Caco-2 (cell line): Measurements from ENCODE around the gene RBM5. TPM values are rescaled to one million over a fixed set of nuclear protein-coding genes. Genes with fewer than 3 reads are reported as not detected.

Experiments used
- BruUV-seq: library from RNA; stranded (reverse); fragments of 400-500 nt; replicated peaks from 2 replicates; lab custom pipeline; 2021; lab: Mats Ljungman, UMichigan
- CTCF ChIA-PET: fragments of 300-600 bp; sonication (Branson Sonifier 250); formaldehyde crosslinking; loops from one replicate; lab custom pipeline; 2022; ENCODE audit warnings: antibody characterized with exemption; lab: Charles Lee
- POLR2A ChIA-PET: fragments of 300-600 bp; sonication (Branson Sonifier 250); formaldehyde crosslinking; loops from one replicate; lab custom pipeline; 2022; ENCODE audit warnings: antibody characterized with exemption; lab: Charles Lee
- DNase-seq, 2 experiments: peaks; one replicate each; pipeline versions ENCODE4 v3.0.0 to v3.0.0-alpha.2; 2020 to 2022
- H3K27me3 ChIP-seq: replicated peaks from 2 replicates; pipeline ENCODE4 v1.6.0; 2011; ENCODE audit warnings: low read length; ENCODE audit not compliant: control insufficient read depth, insufficient read depth
- H3K36me3 ChIP-seq: 2 replicates; pipeline ENCODE4 v1.5.1; 2011; ENCODE audit warnings: low read length; ENCODE audit not compliant: control insufficient read depth, insufficient read depth
- H3K4me1 ChIP-seq: fragments of 250-450 bp; sonication (Bioruptor Pico); 2 replicates; pipeline ENCODE4 v1.5.1; 2020; ENCODE audit warnings: mild to moderate bottlenecking
- H3K4me3 ChIP-seq: 2 replicates; pipeline ENCODE4 v1.5.1; 2011; ENCODE audit warnings: low read depth, mild to moderate bottlenecking, control low read depth, low read length
- H3K9me3 ChIP-seq: fragments of 250-450 bp; sonication (Bioruptor Pico); 2 replicates; pipeline ENCODE4 v1.5.1; 2020; ENCODE audit warnings: mild to moderate bottlenecking, moderate library complexity
- H3K27ac Mint-ChIP-seq: one replicate; pipeline ENCODE4 v1.8.0; 2022; ENCODE audit warnings: mixed read lengths; ENCODE audit not compliant: unreplicated experiment
- H3K27me3 Mint-ChIP-seq: one replicate; pipeline ENCODE4 v1.8.0; 2022; ENCODE audit warnings: mixed read lengths; ENCODE audit not compliant: insufficient read depth, unreplicated experiment
- H3K36me3 Mint-ChIP-seq: one replicate; pipeline ENCODE4 v1.8.0; 2022; ENCODE audit warnings: mild to moderate bottlenecking, mixed read lengths; ENCODE audit not compliant: insufficient read depth, unreplicated experiment
- H3K4me1 Mint-ChIP-seq: one replicate; pipeline ENCODE4 v1.8.0; 2022; ENCODE audit warnings: low read depth, mixed read lengths; ENCODE audit not compliant: unreplicated experiment
- H3K4me3 Mint-ChIP-seq: one replicate; pipeline ENCODE4 v1.8.0; 2022; ENCODE audit warnings: mild to moderate bottlenecking, moderate library complexity, mixed read lengths; ENCODE audit not compliant: unreplicated experiment
- H3K9me3 Mint-ChIP-seq: one replicate; pipeline ENCODE4 v1.8.0; 2022; ENCODE audit warnings: mixed read lengths; ENCODE audit not compliant: unreplicated experiment
- CTCF ChIP-seq, 2 experiments: fragments of 200-600 bp in 1 of 2; IDR thresholded peaks; 1 replicate in 1 of 2; 2 replicates in 1 of 2; pipeline versions ENCODE4 v1.5.1 to v1.8.0; 2011 to 2022; ENCODE audit warnings: antibody characterized with exemption in 1 of 2, control low read depth in 1 of 2, inconsistent platforms in 1 of 2, low read depth in 1 of 2, low read length in 1 of 2, mild to moderate bottlenecking in 1 of 2, moderate library complexity in 1 of 2; ENCODE audit not compliant: insufficient read depth in 1 of 2, severe bottlenecking in 1 of 2, unreplicated experiment in 1 of 2
- intact Hi-C: fragments of 100-400 bp; cut with micrococcal nuclease; formaldehyde crosslinking; loops from one replicate; pipeline ENCODE4 v1.10.0; 2022; ENCODE audit not compliant: unreplicated experiment
- total RNA-seq: library from RNA; stranded (reverse); gene quantifications from 2 replicates; pipeline ENCODE4 v1.2.3, GENCODE V29; 2022

RBM5 gene
- total RNA-seq, 1 experiment from 2014 or later: 145 TPM

DNA sequence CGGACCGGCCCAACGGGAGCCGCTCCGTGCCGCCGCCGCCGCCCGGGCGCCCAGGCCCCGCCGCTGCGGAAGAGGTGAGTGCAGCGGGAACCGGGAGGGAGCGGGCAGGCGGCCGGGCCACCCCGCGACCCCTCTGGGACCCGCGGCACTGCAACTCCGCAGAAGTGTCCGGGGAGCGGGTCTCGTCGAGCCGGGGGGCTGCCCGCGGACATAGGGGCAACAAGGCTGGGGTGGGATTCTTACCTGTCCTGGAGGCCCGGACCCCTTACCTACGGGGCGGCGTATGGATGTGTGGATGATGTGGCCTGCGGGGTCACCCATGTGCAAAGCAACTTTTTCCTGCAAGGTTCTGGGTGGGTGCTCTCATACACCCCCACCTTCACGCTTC lies 66.8 kb downstream of the RBM5 start:
- Histone ChIP-seq H3K4me3 (peak overlapping the region; percentile 70), H3K9me3 (no peaks in the 10 kb centered on the region), H3K4me1 (peaks cover 25% of the 10 kb centered on the region), H3K27me3 (no peaks in the 10 kb centered on the region), H3K36me3 (no peaks in the 10 kb centered on the region)
- Mint-ChIP-seq H3K27me3 (no peaks in the 10 kb centered on the region), H3K4me1 (peaks cover 33% of the 10 kb centered on the region), H3K36me3 (peaks cover 14% of the 10 kb centered on the region), H3K27ac (peak overlapping the region; percentile 76), H3K4me3 (peak overlapping the region; percentile 90), H3K9me3 (no peaks in the 10 kb centered on the region)
- intact Hi-C loops: loop anchor here (1.0 kb wide), 2 partner anchors 34 kb away; no protein-coding TSS in a partner anchor
- ChIA-PET CTCF (no interaction called here), POLR2A (no interaction called here)
- TF ChIP-seq CTCF (IDR thresholded peaks at IDR 0.05; ENCODE audit: insufficient read depth in 1 of 2, low read depth in 1 of 2, low read length in 1 of 2, severe bottlenecking in 1 of 2, unreplicated experiment in 1 of 2): no peak
- no peak for DNase-seq
- BruUV-seq: no TSS peak

DNA sequence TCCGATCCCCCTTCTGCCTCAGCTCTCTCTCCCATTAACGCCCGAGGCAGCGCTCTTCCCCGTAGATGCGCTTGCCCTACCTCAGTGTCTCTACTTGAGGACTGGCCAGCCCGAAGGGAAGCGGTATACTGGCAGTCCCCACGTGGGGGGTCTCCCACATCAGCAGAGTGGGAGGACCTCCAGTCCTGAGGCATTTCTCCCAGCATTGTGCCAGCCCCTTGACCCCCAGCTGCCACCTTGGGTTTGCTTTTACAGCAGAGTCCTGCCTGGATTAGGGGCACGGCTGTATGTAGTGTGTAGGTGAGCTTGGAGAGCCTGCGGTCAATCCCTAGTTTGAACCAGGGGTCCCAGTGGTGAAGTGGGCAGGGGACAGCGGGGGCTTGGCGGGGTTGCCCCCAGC lies 67.2 kb downstream of the RBM5 start:
- ChIA-PET POLR2A (interaction anchor here (0.5 to 0.7 kb wide), 2 partner anchors 17 to 198 kb away, joined by 3 read pairs; no protein-coding TSS in a partner anchor), CTCF (no interaction called here)
- H3K4me3 ChIP-seq: peak overlapping the region; percentile 70

More for the DNA sequence above, 67.2 kb downstream of the RBM5 start:
- no peak for TF ChIP-seq CTCF (IDR thresholded peaks at IDR 0.05; ENCODE audit: insufficient read depth in 1 of 2, low read depth in 1 of 2, low read length in 1 of 2, severe bottlenecking in 1 of 2, unreplicated experiment in 1 of 2)
- H3K27ac Mint-ChIP-seq: peak overlapping the region; percentile 76
- no peaks in the 10 kb centered on the region for H3K27me3 ChIP-seq
- BruUV-seq: no TSS peak
- no peaks in the 10 kb centered on the region for H3K27me3 Mint-ChIP-seq
- intact Hi-C loops: loop anchor here (1.0 kb wide), 2 partner anchors 33 to 35 kb away; no protein-coding TSS in a partner anchor
- H3K36me3 ChIP-seq: no peaks in the 10 kb centered on the region
- H3K4me1 Mint-ChIP-seq: peaks cover 30% of the 10 kb centered on the region
- peaks cover 14% of the 10 kb centered on the region for H3K36me3 Mint-ChIP-seq
- H3K9me3 Mint-ChIP-seq: no peaks in the 10 kb centered on the region
- H3K4me3 Mint-ChIP-seq: peak overlapping the region; percentile 90
- H3K9me3 ChIP-seq: no peaks in the 10 kb centered on the region
- peaks cover 25% of the 10 kb centered on the region for H3K4me1 ChIP-seq
- no peak for DNase-seq
